ENCODE data around the gene BIRC2.

The BIRC2 gene

GRCh38 chr11:102375720-102376399, 28.8 kb downstream of the BIRC2 start:
- no peak for DNase-seq

- no peak for DNase-seq
Observed at GRCh38 chr11:102377891-102378290, 30.9 kb downstream of the BIRC2 start.

DNA sequence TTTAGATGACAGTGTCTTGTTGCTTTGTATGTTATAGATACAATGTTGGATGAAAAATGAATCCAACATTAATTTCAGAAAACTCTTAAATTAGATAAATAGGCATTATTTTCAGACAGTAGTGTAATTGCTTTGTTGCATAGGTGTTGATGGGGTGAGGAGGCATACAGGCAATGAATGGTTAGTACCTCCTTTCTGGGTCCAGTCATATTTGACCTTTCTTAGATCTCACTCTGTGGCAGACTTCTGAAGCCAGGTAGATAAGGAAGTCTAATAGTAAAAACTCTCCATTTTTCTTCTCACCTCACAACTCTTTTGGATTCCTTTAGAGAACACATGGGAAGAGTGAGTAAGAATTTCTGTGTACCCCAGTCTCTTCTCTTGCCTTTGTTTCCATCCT, 31.8 kb downstream of the BIRC2 start:
- DNase-seq: no peak

DNA sequence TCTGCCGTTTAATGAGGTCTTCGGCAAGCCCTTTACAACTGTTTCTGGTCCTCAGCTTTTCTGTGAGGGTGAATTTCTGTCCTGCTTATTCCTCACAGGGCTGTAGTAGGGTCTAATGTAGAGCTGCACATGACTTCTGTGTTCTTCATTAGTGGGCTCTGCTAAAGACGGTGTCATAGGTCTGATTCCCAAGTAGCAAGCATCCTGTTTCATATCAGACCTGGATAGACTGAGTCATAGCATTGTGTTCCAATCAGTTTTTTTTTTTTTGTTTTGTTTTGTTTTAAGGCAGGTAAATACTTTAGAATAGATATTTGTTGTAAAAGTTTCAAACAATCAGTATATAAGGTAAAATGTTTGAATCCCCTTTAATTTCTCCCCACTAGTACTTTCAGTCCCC, 35.4 kb downstream of the BIRC2 start:
- no peak for DNase-seq

GRCh38 chr11:102383839-102384238, 36.8 kb downstream of the BIRC2 start:
- no peak for DNase-seq

DNA sequence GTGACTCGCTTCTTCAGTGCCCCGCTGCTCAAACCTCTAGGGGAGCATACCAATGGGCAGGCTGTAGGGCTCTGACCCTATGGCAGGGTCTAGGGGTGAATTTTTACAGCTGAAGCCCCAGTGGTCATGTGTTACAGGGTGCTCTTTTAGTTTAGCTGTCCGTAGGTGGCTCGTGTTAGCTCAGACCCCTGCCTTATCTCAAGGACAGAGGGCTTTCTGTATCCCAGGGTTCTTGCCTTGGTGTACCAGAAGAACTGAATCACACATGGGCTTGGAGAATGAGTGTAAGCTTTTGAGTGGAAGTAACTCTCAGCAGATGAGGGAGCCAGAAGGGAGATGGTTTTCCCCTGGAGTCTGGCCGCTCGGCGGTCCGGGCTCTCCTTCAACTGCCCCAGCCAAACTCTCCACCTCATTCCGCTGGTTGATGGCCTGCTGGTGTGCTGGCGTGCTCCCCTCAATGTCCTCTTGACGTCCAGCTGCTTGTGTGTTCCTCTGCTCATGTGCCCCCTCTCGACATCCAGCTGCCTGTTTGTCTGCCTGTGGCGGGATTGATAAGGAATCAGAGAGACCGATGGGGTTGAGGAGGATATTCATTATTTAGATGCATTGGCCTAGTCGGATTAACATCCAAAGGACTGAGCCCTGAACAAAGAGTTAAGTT, 37.5 kb downstream of the BIRC2 start:
- no peak for DNase-seq

DNA sequence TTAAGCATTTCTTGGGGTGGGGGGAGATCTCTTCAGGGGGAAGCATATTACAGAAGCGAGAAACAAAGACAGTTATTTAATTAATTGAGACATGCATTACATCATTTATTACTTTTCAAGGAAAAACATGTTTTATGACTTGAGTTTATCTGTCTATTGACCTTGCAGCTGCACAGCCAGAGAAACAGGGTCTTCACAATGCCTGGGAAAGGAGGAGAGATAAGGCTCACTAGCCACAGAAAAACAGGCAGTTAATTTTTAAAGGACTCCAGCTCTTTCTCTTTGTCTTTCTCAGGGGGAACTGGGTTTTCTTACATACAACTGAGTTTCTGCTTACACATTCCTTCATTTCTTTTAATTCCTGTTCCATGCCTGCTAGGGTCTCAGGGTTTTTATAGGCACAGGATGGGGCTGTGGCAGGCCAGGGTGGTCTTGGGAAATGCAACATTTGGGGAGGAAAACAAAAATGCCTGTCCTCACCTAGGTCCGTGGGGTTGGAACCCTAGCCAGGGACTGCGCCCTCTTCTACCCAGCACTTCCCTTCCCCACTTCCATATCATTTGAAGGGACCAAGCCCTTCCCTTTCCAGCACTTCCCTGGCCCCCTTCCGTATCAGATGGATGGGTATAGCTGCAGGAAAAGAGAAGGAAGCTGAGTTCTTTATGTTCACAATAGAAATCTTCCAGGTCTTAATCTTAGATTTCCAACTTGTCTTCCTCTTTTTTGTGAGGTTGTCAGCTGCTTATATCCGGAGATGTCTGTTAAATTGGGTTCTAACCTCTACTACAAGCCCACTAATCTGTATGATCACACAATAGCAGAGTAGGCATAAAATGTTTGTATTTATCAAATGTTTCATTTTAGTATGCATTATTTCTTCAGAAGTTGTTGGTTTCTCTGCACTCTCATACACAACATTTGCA, 38.3 kb downstream of the BIRC2 start:
- no peak for DNase-seq

- no peak for DNase-seq
Observed at GRCh38 chr11:102386136-102386734, 39.2 kb downstream of the BIRC2 start.

- no peak for DNase-seq
Observed at GRCh38 chr11:102387043-102387781, 40.2 kb downstream of the BIRC2 start.

GRCh38 chr11:102389253-102389652, 42.2 kb downstream of the BIRC2 start:
- no peak for DNase-seq

DNA sequence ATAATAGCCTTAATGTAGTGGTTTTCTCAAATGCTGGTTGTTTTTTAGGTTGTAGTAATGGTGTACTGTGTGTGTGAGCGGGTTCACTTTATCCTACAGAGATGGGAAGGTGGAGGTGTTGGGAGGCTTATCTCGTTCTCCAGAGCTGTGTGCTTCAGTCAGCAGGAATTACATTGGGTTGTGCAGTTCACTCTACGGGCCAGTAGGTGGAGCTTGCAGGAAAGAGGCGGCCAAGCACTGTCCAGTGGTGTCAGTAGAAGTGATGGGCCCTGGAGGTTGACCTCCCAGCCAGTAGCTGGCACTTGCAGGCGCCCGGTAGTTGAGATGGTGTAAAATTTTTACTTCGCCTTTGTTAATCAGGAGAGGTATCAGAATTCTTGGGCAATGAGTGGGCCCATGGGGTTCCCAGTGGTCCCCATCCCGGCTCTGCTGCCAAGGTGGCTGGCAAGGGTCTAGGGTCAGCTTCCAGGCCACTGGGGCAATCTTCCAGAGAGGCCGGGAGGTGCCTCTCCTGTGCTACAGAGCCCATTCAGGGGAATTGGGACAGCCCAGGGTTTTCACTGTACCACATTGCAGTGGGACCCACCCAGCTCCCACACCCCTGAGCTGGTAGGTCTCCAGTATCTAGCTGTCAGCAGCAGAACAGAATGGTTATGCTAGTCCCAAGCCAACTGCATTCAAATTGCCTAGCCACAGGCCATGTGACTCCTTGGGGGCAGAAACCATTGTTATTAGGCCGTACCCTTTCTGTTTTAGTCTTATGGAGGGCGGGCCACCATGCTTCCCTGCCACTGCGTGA, 43.9 kb downstream of the BIRC2 start:
- peak; percentile 19 for DNase-seq

- DNase-seq: no peak
Observed at GRCh38 chr11:102391549-102392237, 44.7 kb downstream of the BIRC2 start.

DNA sequence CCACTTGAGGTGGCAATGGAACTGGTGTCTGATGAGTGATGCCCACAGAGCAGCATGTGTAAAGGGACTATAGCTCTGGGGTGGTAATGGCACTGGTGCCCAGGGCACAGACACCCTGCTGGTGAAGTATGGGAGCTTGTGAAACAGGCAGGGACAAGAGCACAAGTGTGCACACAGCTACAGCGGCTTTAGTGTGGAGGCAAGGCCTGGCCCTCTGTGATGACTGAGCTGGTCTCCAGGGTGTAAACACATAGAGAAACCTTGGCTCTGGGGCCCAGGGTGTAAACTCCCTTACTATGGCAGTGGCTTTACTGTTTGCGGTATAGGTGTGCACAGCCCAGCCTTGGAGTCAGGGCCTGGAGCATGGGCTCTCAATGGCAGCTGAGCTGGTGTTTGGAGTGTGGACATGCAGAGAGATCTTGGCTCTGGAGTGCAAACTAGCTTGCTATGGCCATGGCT, 46.3 kb downstream of the BIRC2 start:
- no peak for DNase-seq

- no peak for DNase-seq
Observed at GRCh38 chr11:102395720-102396393, 48.8 kb downstream of the BIRC2 start.

DNA sequence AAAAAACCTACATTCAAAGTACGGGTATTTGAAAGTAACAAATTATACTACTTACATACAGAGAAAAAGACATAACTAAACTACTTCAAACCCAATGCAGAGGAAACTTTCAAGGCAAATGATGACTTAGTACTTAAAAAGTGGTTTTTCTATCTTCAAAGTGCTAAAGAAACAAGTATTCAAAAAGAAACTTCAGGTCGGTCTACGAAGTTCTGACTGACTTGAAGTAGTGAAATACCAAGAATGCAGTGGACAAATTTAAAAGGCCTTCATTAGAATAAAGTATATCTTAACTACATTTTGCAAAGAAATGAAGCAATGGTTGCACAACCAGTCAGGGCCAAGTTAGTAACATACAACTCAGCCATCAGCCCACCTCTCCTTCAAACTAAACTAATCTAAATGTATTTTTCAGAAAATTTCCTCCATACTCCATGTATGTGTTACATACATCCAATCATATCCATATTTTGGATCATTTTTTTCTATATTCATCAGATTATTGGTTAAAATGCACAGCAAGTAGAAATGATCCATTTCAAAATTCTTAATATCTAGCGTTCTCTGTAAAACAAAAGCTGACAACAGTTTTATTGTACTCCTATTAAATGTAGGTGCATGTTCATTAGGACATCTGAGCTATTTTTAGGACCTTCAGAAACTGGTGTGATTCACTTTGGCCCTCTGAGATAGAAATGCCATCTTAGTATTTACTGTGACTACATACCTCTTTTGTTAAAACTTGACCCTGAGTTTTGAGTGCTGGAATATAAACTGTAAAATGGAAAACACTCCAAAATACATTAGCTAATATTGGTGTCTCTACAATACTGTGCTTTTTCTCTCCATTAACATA, 49.9 kb downstream of the BIRC2 start:
- DNase-seq: no peak

DNA sequence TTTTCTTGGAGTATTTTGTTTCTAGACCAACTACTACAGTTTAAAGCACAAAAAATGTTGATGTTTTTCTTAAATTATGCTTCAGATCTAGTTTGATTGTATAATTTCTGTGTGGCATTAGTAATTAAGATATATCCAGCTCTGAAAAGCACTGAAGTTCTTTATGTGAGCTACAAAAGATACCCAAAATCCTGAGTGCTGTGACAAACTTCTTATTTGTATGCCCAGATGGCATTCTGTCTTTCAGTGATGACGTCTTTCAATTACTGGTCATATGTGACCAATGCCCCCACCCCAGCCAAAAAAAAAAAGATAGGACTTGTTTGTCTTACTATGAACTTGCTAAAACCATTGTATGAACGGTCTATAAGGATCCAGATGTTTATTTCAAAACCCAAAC, 51.3 kb downstream of the BIRC2 start:
- no peak for DNase-seq

GRCh38 chr11:102399189-102399588, 52.2 kb downstream of the BIRC2 start:
- no peak for DNase-seq

DNA sequence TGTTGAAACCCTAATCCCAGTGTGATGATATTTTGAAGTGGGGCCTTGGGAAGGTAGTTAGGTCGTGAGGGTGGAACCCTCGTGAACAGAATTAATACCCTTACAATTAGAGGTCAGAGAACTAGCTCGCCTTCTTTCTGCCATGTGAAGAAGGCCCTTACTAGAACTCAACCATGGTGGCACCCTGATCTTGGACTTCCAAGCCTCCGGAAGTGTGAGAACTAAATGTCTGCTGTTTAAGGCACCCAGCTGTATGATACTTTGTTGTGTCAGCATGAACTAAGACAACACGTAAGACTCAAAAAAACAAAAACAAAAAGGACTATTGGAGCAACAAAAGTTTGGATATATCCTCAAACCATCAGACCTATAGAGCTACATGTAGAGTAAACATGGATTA, 53.6 kb downstream of the BIRC2 start:
- no peak for DNase-seq

GRCh38 chr11:102401905-102402304, 54.9 kb downstream of the BIRC2 start:
- DNase-seq: no peak
